HepG2 (cell line): ENCODE results near the gene KBTBD3. TPM values are rescaled to one million over a fixed set of nuclear protein-coding genes. Genes with fewer than 3 reads are reported as not detected.

ENCODE experiments used
- ATAC-seq: fragments of 200-7000 bp; cut with Tn5 transposase; 3 replicates; pipeline ENCODE4 v1.9.1; 2020; ENCODE audit warnings: mild to moderate bottlenecking, moderate library complexity
- BruUV-seq: library from RNA; stranded (reverse); fragments of 400-500 nt; replicated peaks from 2 replicates; lab custom pipeline; 2021; lab: Mats Ljungman, UMichigan
- CTCF ChIA-PET: fragments of 300-600 bp; formaldehyde crosslinking; extraction: SDS; loops from one replicate; lab custom pipeline; 2021; ENCODE audit warnings: low total read pairs, inconsistent platforms, low intra/inter-chr PET ratio; lab: Yijun Ruan, JAX
- POLR2A ChIA-PET: fragments of 350-600 bp; sonication (Branson Sonifier 250); formaldehyde crosslinking; loops from one replicate; lab custom pipeline; 2020; ENCODE audit warnings: antibody characterized with exemption, inconsistent platforms; lab: Yijun Ruan, JAX
- DNase-seq: peaks from one replicate; pipeline ENCODE4 v3.0.0-alpha.2; 2015; ENCODE audit warnings: low spot score
- FAIRE-seq: peaks from 3 replicates; lab custom pipeline; 2011; peaks lifted over from hg19 to GRCh38; lab: Jason Lieb, UNC
- H2AFZ ChIP-seq: one replicate; pipeline ENCODE4 v1.6.1; 2011; ENCODE audit warnings: low read length, inconsistent platforms
- H3K27ac ChIP-seq: fragments of 300-600 bp; 3 replicates; pipeline ENCODE4 v1.8.0; 2011; ENCODE audit warnings: mixed run types, mild to moderate bottlenecking, mixed read lengths, low read length, inconsistent platforms; ENCODE audit not compliant: insufficient read depth; ENCODE audit errors: extremely low read length
- H3K27me3 ChIP-seq, 2 experiments: fragments of 200-600 bp in 1 of 2; 2 replicates in 1 of 2; 3 replicates in 1 of 2; pipeline versions ENCODE4 v1.6.0 to v1.8.0; 2011; ENCODE audit warnings: low read length in 2 of 2, mild to moderate bottlenecking in 2 of 2, moderate library complexity in 2 of 2, inconsistent platforms in 1 of 2; ENCODE audit not compliant: insufficient read depth in 2 of 2, control insufficient read depth in 1 of 2
- H3K36me3 ChIP-seq, 2 experiments: fragments of 200-600 bp in 1 of 2; replicated peaks in 1 of 2; 2 replicates in 1 of 2; 3 replicates in 1 of 2; pipeline versions ENCODE4 v1.5.1 to v1.8.0; 2011; ENCODE audit warnings: low read length in 2 of 2, inconsistent platforms in 1 of 2; ENCODE audit not compliant: insufficient read depth in 2 of 2, control insufficient read depth in 1 of 2
- H3K4me1 ChIP-seq: 2 replicates; pipeline ENCODE4 v1.5.1; 2012; ENCODE audit warnings: low read length, inconsistent platforms; ENCODE audit not compliant: insufficient read depth
- H3K4me2 ChIP-seq: 2 replicates; pipeline ENCODE4 v1.6.0; 2011; ENCODE audit warnings: low read depth, low read length, inconsistent platforms
- H3K4me3 ChIP-seq, 3 experiments: fragments of 200-600 bp in 1 of 3; sonication (generic), shearing (Covaris generic) in 1 of 3; replicated peaks in 1 of 3; 2 replicates each; pipeline ENCODE4 v1.5.1; 2011 to 2016; ENCODE audit warnings: low read length in 3 of 3, inconsistent platforms in 2 of 3, low read depth in 2 of 3, mild to moderate bottlenecking in 2 of 3, control low read depth in 1 of 3, mixed read lengths in 1 of 3; ENCODE audit not compliant: insufficient read depth in 1 of 3
- H3K79me2 ChIP-seq: one replicate; pipeline ENCODE4 v1.6.1; 2011; ENCODE audit warnings: low read length, inconsistent platforms; ENCODE audit not compliant: insufficient read depth
- H3K9ac ChIP-seq: 2 replicates; pipeline ENCODE4 v1.6.0; 2011; ENCODE audit warnings: mild to moderate bottlenecking, low read depth, low read length, inconsistent platforms; ENCODE audit not compliant: insufficient read depth
- H3K9me3 ChIP-seq: 2 replicates; pipeline ENCODE4 v1.5.1; 2012; ENCODE audit warnings: mild to moderate bottlenecking, low read length
- H4K20me1 ChIP-seq: 2 replicates; pipeline ENCODE4 v1.6.0; 2011; ENCODE audit warnings: inconsistent platforms, mild to moderate bottlenecking, low read length, moderate library complexity; ENCODE audit not compliant: insufficient read depth
- BCL3 ChIP-seq: sonication (generic); formaldehyde crosslinking; IDR thresholded peaks from 2 replicates; pipeline ENCODE4 v1.5.1; 2020; ENCODE audit warnings: mild to moderate bottlenecking, missing genetic modification reagents, moderate library complexity
- GLI4 ChIP-seq: sonication (generic); formaldehyde crosslinking; IDR thresholded peaks from 2 replicates; pipeline ENCODE4 v1.5.1; 2020; ENCODE audit warnings: missing genetic modification reagents, mild to moderate bottlenecking, moderate library complexity, borderline replicate concordance
- MLLT10 ChIP-seq: sonication (generic); formaldehyde crosslinking; IDR thresholded peaks from 2 replicates; pipeline ENCODE4 v1.4.0; 2020; ENCODE audit warnings: missing genetic modification reagents
- NBN ChIP-seq: fragments of 450-650 bp; conservative IDR thresholded peaks from 2 replicates; pipeline ENCODE4 v1.6.1; 2017
- TAF15 ChIP-seq: fragments of 200-400 bp; formaldehyde crosslinking; IDR thresholded peaks from one replicate; pipeline ENCODE4 v1.6.1; 2018; ENCODE audit warnings: mild to moderate bottlenecking, low read depth, low read length; ENCODE audit not compliant: poor library complexity, severe bottlenecking
- TEAD2 ChIP-seq: sonication (generic); formaldehyde crosslinking; IDR thresholded peaks from 2 replicates; pipeline ENCODE4 v1.9.0; 2021; ENCODE audit warnings: missing genetic modification reagents
- ZKSCAN1 ChIP-seq: fragments of 150-350 bp; IDR thresholded peaks from 2 replicates; pipeline ENCODE4 v1.6.1; 2014; ENCODE audit warnings: low read length
- ZNF124 ChIP-seq: sonication (generic); formaldehyde crosslinking; IDR thresholded peaks from 2 replicates; pipeline ENCODE4 v1.4.0; 2020; ENCODE audit warnings: missing genetic modification reagents
- ZNF589 ChIP-seq: sonication (generic); formaldehyde crosslinking; conservative IDR thresholded peaks from 2 replicates; pipeline ENCODE4 v1.8.0; 2022; ENCODE audit warnings: mild to moderate bottlenecking, moderate library complexity, missing genetic modification reagents
- ZNF644 ChIP-seq: IDR thresholded peaks from 2 replicates; pipeline ENCODE4 v1.6.1; 2016; ENCODE audit warnings: low read depth
- ZNF746 ChIP-seq: sonication (generic); formaldehyde crosslinking; IDR thresholded peaks from 2 replicates; pipeline ENCODE4 v1.8.0; 2022; ENCODE audit warnings: mild to moderate bottlenecking, missing genetic modification reagents
- ZNF891 ChIP-seq: sonication (generic); formaldehyde crosslinking; IDR thresholded peaks from 2 replicates; pipeline ENCODE4 v1.5.0; 2020; ENCODE audit warnings: mild to moderate bottlenecking, missing genetic modification reagents
- WGBS: methylation state at CpG from one replicate; pipeline ENCODE4 v1.1.6; 2017; ENCODE audit warnings: low lambda C conversion rate; 5-methylcytosine and 5-hydroxymethylcytosine counted together
- in situ Hi-C: cut with HindIII; loops from 2 replicates; pipeline ENCODE4 v1.10.0; 2017; ENCODE audit warnings: low pct_unique_long_range_greater_than_20kb; ENCODE audit not compliant: extremely low pct_ligation_motif_present
- intact Hi-C: fragments of 100-400 bp; cut with micrococcal nuclease; formaldehyde crosslinking; loops from one replicate; pipeline ENCODE4 v1.10.0; 2022; ENCODE audit not compliant: unreplicated experiment
- polyA plus RNA-seq, 8 experiments: library from polyadenylated mRNA; depleted of rRNA in 3 of 8; stranded (reverse) in 7 of 8; unstranded in 1 of 8; fragments of >200 nt; fragmentation: Illumina TruSeq in 4 of 8; extraction: Trizol in 4 of 8; gene quantifications; 2 replicates each; pipeline versions ENCODE4 v1.2.1 to v1.2.3, GENCODE V29; 2011 to 2016; ENCODE audit warnings: low read depth in 4 of 8, missing spikeins in 1 of 8, mixed read lengths in 1 of 8; ENCODE audit not compliant: insufficient read depth in 1 of 8
- total RNA-seq, 5 experiments: library from RNA; depleted of rRNA; stranded (reverse); fragments of >200 nt; fragmentation: Illumina TruSeq; extraction: Trizol; gene quantifications; 2 replicates each; pipeline ENCODE4 v1.2.3, GENCODE V29; 2016; ENCODE audit warnings: low read depth in 1 of 5
- TF ChIP-seq, protein P1 (sequence below): sonication (generic); formaldehyde crosslinking; IDR thresholded peaks from 2 replicates; pipeline ENCODE4 v1.4.0; 2020; ENCODE audit warnings: mild to moderate bottlenecking, missing genetic modification reagents
- TF ChIP-seq, protein P2 (sequence below): sonication (generic); formaldehyde crosslinking; IDR thresholded peaks from 2 replicates; pipeline ENCODE4 v1.4.0; 2020; ENCODE audit warnings: missing genetic modification reagents

KBTBD3 gene
- total and polyA plus RNA-seq, 2 of the 13 experiments (the other 11 are each of a cell fraction or from before 2014, with no cell fraction given), result 1.8 to 7.4 TPM

- Histone ChIP-seq H2AFZ (no peak overlapping the region), H3K79me2 (no peaks in the 10 kb centered on the region), H3K4me3 (no peak overlapping the region), H4K20me1 (no peaks in the 10 kb centered on the region), H3K27me3 (no peaks in the 10 kb centered on the region), H3K9me3 (no peaks in the 10 kb centered on the region), H3K36me3 (no peaks in the 10 kb centered on the region), H3K4me1 (no peaks in the 10 kb centered on the region), H3K27ac (no peak overlapping the region), H3K9ac (no peak overlapping the region), H3K4me2 (no peak overlapping the region)
- DNase-seq (no peak), FAIRE-seq (no peak), ATAC-seq (no peak)
- in situ Hi-C loops, result no loop called here
- TF ChIP-seq ZNF891, result no peak
- no peak for TF ChIP-seq ZKSCAN1
- TF ChIP-seq ZNF124 (CRISPR knock-in tag), result no peak
- TF ChIP-seq, protein P1, sequence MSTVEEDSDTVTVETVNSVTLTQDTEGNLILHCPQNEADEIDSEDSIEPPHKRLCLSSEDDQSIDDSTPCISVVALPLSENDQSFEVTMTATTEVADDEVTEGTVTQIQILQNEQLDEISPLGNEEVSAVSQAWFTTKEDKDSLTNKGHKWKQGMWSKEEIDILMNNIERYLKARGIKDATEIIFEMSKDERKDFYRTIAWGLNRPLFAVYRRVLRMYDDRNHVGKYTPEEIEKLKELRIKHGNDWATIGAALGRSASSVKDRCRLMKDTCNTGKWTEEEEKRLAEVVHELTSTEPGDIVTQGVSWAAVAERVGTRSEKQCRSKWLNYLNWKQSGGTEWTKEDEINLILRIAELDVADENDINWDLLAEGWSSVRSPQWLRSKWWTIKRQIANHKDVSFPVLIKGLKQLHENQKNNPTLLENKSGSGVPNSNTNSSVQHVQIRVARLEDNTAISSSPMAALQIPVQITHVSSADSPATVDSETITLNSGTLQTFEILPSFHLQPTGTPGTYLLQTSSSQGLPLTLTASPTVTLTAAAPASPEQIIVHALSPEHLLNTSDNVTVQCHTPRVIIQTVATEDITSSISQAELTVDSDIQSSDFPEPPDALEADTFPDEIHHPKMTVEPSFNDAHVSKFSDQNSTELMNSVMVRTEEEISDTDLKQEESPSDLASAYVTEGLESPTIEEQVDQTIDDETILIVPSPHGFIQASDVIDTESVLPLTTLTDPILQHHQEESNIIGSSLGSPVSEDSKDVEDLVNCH (CRISPR knock-in tag), result no peak
- no peak for TF ChIP-seq BCL3 (CRISPR knock-in tag)
- no peak for TF ChIP-seq ZNF644
- TF ChIP-seq NBN, result no peak
- no peak for TF ChIP-seq MLLT10
- TF ChIP-seq GLI4 (CRISPR knock-in tag), result no peak
- TF ChIP-seq ZNF589 (CRISPR knock-in tag), result no peak
- TF ChIP-seq TAF15, result no peak
- no peak for TF ChIP-seq ZNF746
- TF ChIP-seq, protein P2, sequence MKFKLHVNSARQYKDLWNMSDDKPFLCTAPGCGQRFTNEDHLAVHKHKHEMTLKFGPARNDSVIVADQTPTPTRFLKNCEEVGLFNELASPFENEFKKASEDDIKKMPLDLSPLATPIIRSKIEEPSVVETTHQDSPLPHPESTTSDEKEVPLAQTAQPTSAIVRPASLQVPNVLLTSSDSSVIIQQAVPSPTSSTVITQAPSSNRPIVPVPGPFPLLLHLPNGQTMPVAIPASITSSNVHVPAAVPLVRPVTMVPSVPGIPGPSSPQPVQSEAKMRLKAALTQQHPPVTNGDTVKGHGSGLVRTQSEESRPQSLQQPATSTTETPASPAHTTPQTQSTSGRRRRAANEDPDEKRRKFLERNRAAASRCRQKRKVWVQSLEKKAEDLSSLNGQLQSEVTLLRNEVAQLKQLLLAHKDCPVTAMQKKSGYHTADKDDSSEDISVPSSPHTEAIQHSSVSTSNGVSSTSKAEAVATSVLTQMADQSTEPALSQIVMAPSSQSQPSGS (CRISPR knock-in tag), result no peak
- TF ChIP-seq TEAD2 (CRISPR knock-in tag), result no peak
- ChIA-PET POLR2A (no interaction called here), CTCF (no interaction called here)
- intact Hi-C loops, result no loop called here
- 50% methylated on average over 2 of the region's 2 CpGs for WGBS
- no TSS peak for BruUV-seq
These were observed 45.8 kb downstream of the KBTBD3 start for GRCh38 chr11:106031202-106031810.
